K562 (cell line): ENCODE measurements around the gene TNK2. TPM values are rescaled to one million over a fixed set of nuclear protein-coding genes. Genes with fewer than 3 reads are reported as not detected.
A peak's percentile ranks its signal among the peaks of the same experiment; 100 is the strongest.

Experiments
- DEAF1 ChIP-seq: fragments of 450-650 bp; formaldehyde crosslinking; IDR thresholded peaks from 2 replicates; pipeline ENCODE4 v1.4.0; 2020; ENCODE audit warnings: mild to moderate bottlenecking, moderate library complexity
- GATAD2A ChIP-seq: fragments of 450-650 bp; IDR thresholded peaks from 2 replicates; pipeline ENCODE4 v1.6.1; 2017
- HDAC2 ChIP-seq: fragments of 450-650 bp; IDR thresholded peaks from 2 replicates; pipeline ENCODE4 v1.6.1; 2016; ENCODE audit warnings: mild to moderate bottlenecking
- MTA3 ChIP-seq: fragments of 450-650 bp; formaldehyde crosslinking; IDR thresholded peaks from 2 replicates; pipeline ENCODE4 v1.6.1; 2017; ENCODE audit warnings: mild to moderate bottlenecking, borderline replicate concordance
- NR0B1 ChIP-seq: fragments of 450-650 bp; IDR thresholded peaks from one replicate; pipeline ENCODE4 v1.6.1; 2018; ENCODE audit warnings: mild to moderate bottlenecking, moderate library complexity; ENCODE audit not compliant: partially characterized antibody
- RBFOX2 ChIP-seq: fragments of 200-400 bp; formaldehyde crosslinking; IDR thresholded peaks from 2 replicates; pipeline ENCODE4 v1.6.1; 2017; ENCODE audit warnings: low read depth, mild to moderate bottlenecking, low read length, moderate library complexity
- RBM17 ChIP-seq: fragments of 200-400 bp; formaldehyde crosslinking; IDR thresholded peaks from 2 replicates; pipeline ENCODE4 v1.6.1; 2017; ENCODE audit warnings: low read depth, mild to moderate bottlenecking, low read length, borderline replicate concordance
- SAFB2 ChIP-seq: fragments of 200-400 bp; formaldehyde crosslinking; IDR thresholded peaks from 2 replicates; pipeline ENCODE4 v1.6.1; 2018; ENCODE audit warnings: borderline replicate concordance, low read length, low read depth, moderate library complexity; ENCODE audit not compliant: severe bottlenecking
- SIX5 ChIP-seq, 2 experiments: IDR thresholded peaks; 2 replicates each; pipeline ENCODE4 v1.6.1; 2011; ENCODE audit warnings: low read length in 2 of 2, borderline replicate concordance in 1 of 2, low read depth in 1 of 2, mild to moderate bottlenecking in 1 of 2, moderate library complexity in 1 of 2; ENCODE audit not compliant: insufficient read depth in 1 of 2
- SMAD1 ChIP-seq: fragments of 150-350 bp; IDR thresholded peaks from 2 replicates; pipeline ENCODE4 v1.6.1; 2014; ENCODE audit warnings: low read length, low read depth; ENCODE audit not compliant: partially characterized antibody
- TCF15 ChIP-seq: fragments of 250-450 bp; sonication (Bioruptor Pico); IDR thresholded peaks from 2 replicates; pipeline ENCODE4 v1.8.0; 2022; ENCODE audit warnings: moderate library complexity, mild to moderate bottlenecking, inconsistent platforms
- TFAP4 ChIP-seq: sonication (generic); formaldehyde crosslinking; IDR thresholded peaks from 2 replicates; pipeline ENCODE4 v1.8.0; 2022; ENCODE audit warnings: missing genetic modification reagents, mild to moderate bottlenecking, moderate library complexity, borderline replicate concordance
- ZNF121 ChIP-seq: sonication (generic); formaldehyde crosslinking; conservative IDR thresholded peaks from 2 replicates; pipeline ENCODE4 v1.8.0; 2022; ENCODE audit warnings: missing genetic modification reagents
- ZNF561 ChIP-seq: fragments of 450-650 bp; formaldehyde crosslinking; conservative IDR thresholded peaks from 2 replicates; pipeline ENCODE4 v1.4.0; 2020; ENCODE audit warnings: mild to moderate bottlenecking, moderate library complexity
- polyA plus RNA-seq, 8 experiments: library from polyadenylated mRNA; depleted of rRNA in 4 of 8; stranded (reverse) in 5 of 8; unstranded in 3 of 8; fragments of >200 nt; fragmentation: Nextera tagmentation in 2 of 8; fragmentation: Illumina TruSeq in 1 of 8; extraction: Ambion mirVana in 2 of 8; extraction: Trizol in 1 of 8; gene quantifications; 2 replicates each; pipeline versions ENCODE4 v1.2.1 to v1.2.3, GENCODE V29; 2011 to 2014; ENCODE audit warnings: inconsistent platforms in 1 of 8, missing spikeins in 1 of 8
- total RNA-seq, 7 experiments: library from RNA; depleted of rRNA in 6 of 7; stranded (reverse); fragments of >200 nt in 6 of 7; fragmentation: Illumina TruSeq in 2 of 7; extraction: Trizol in 2 of 7; gene quantifications; 2 replicates each; pipeline versions ENCODE4 v1.2.1 to v1.2.3, GENCODE V29; 2011 to 2021; ENCODE audit warnings: low replicate concordance in 1 of 7
- TF ChIP-seq, protein P1 (sequence below): sonication (generic); formaldehyde crosslinking; IDR thresholded peaks from 2 replicates; pipeline ENCODE4 v1.8.0; 2022; ENCODE audit warnings: mild to moderate bottlenecking, missing genetic modification reagents
- TF ChIP-seq, protein P2 (sequence below): sonication (generic); formaldehyde crosslinking; IDR thresholded peaks from 2 replicates; pipeline ENCODE4 v1.9.0; 2022; ENCODE audit warnings: mild to moderate bottlenecking, missing genetic modification reagents

Gene TNK2
- total and polyA plus RNA-seq, 9 of the 15 experiments (the other 6 are each of a cell fraction or from before 2014, with no cell fraction given) = 0.03 to 33.8 (median 6.5) TPM

DNA sequence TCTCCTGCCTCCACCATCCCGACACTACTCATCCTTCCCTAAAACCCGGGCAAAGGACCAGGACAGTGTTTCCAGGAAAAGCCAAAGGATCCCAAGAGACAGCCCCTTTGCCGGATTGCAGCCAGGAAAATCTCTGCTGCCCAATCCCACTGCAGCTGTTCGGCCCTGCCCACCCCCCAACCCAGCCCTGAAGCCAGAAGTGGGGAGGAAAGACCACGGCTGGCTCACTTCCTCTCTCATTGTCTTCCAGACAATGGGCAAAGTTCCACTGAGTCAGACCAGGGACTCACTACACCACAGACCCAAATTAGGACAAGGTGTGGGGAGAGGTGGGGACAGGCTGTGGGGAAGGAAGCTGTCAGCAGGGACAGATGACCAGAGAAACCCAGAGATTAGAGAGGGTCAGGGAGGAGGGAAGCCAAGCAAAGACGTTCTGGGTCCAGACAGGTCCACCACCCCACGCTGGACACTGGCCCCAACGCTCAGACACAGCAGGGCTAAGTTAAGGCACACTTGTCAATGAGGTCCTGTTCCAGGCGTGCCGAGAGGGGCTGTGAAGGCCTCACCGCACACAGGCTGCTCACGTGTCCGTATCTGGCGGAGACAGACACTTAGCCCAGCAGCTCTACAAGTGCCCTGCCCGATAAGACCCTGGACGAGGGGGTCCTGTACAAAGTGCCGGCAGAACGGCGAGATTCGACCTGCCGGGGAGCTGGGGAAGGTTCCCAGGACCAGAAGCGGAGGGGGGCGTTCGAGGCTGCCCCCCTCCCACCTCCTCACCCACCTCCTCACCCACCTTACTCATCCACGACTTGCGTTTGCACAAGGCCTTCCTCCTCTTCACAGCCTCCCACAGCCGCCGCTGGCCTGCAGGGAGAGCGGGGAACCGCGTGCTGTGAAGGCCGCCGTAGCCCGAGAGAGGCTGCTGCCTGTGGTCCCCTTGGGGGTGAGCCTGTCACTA lies 21.9 kb downstream of the TNK2 start (continued):
- TF ChIP-seq TCF15 (CRISPR knock-in tag) (no peak), ZNF121 (CRISPR knock-in tag) (no peak), RBFOX2 (no peak), GATAD2A (peak; percentile 62; the same call in 1 of the 2 replicates), TFAP4 (CRISPR knock-in tag) (peak; percentile 74; the same call in 1 of the 2 replicates), NR0B1 (no peak), SIX5 (IDR thresholded peaks at IDR 0.05; ENCODE audit: borderline replicate concordance in 1 of 2, insufficient read depth in 1 of 2, low read depth in 1 of 2, low read length in 2 of 2) (no peak), MTA3 (no peak), DEAF1 (CRISPR knock-in tag) (no peak), RBM17 (no peak), HDAC2 (no peak), SMAD1 (no peak), ZNF561 (no peak), SAFB2 (no peak)
- TF ChIP-seq, protein P1, sequence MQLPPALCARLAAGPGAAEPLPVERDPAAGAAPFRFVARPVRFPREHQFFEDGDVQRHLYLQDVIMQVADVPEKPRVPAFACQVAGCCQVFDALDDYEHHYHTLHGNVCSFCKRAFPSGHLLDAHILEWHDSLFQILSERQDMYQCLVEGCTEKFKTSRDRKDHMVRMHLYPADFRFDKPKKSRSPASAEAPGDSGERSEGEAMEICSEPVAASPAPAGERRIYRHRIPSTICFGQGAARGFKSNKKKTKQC (CRISPR knock-in tag) = no peak
- TF ChIP-seq, protein P2, sequence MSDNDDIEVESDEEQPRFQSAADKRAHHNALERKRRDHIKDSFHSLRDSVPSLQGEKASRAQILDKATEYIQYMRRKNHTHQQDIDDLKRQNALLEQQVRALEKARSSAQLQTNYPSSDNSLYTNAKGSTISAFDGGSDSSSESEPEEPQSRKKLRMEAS (CRISPR knock-in tag) = peak; percentile 84
